Neural crest cell (in vitro differentiated cells): ENCODE results near the gene GPBP1. TPM values are rescaled to one million over a fixed set of nuclear protein-coding genes. Genes with fewer than 3 reads are reported as not detected.
"Not testable (repeated sequence)": the region's sequence is repeated elsewhere in the genome, so short reads cannot be mapped to it uniquely, and the experiment has no call there.

ENCODE experiments used
- DNase-seq: peaks from one replicate; pipeline ENCODE4 v3.0.0; 2021; ENCODE audit warnings: low read depth, mixed read lengths, low spot score
- H3K27ac Mint-ChIP-seq: one replicate; pipeline ENCODE4 v1.8.0; 2021; ENCODE audit warnings: mild to moderate bottlenecking, mixed read lengths; ENCODE audit not compliant: unreplicated experiment
- H3K27me3 Mint-ChIP-seq: 2 replicates; pipeline ENCODE4 v1.8.0; 2021; ENCODE audit warnings: low read depth, mild to moderate bottlenecking, mixed read lengths
- H3K36me3 Mint-ChIP-seq: 2 replicates; pipeline ENCODE4 v1.8.0; 2021; ENCODE audit warnings: low read depth, mild to moderate bottlenecking, mixed read lengths
- H3K4me1 Mint-ChIP-seq: 2 replicates; pipeline ENCODE4 v1.8.0; 2021; ENCODE audit warnings: mixed read lengths
- H3K4me3 Mint-ChIP-seq: one replicate; pipeline ENCODE4 v1.8.0; 2021; ENCODE audit warnings: mild to moderate bottlenecking, mixed read lengths
- H3K9me3 Mint-ChIP-seq: 2 replicates; pipeline ENCODE4 v1.8.0; 2021; ENCODE audit warnings: mixed read lengths
- CTCF ChIP-seq: fragments of 200-600 bp; sonication (generic); conservative IDR thresholded peaks from 2 replicates; pipeline ENCODE4 v1.5.0; 2021; ENCODE audit warnings: antibody characterized with exemption, mild to moderate bottlenecking
- total RNA-seq: library from RNA; stranded (reverse); gene quantifications from 2 replicates; pipeline ENCODE4 v1.2.1, GENCODE V29; 2021

The GPBP1 gene
- total RNA-seq, 1 donor from 2014 or later: 99.6 TPM

- no peak for TF ChIP-seq CTCF
- Mint-ChIP-seq H3K36me3 (peaks cover 14% of the 10 kb centered on the region), H3K4me3 (no peak overlapping the region), H3K27me3 (no peaks in the 10 kb centered on the region), H3K27ac (no peak overlapping the region), H3K9me3 (peaks cover under 1% of the 10 kb centered on the region), H3K4me1 (peaks cover 43% of the 10 kb centered on the region)
- DNase-seq: no peak
Measured at GRCh38 chr5:57189515-57189914, 15.7 kb downstream of the GPBP1 start.

- H3K27me3 Mint-ChIP-seq: no peaks in the 10 kb centered on the region
- H3K36me3 Mint-ChIP-seq: peaks cover 15% of the 10 kb centered on the region
- TF ChIP-seq CTCF: no peak
- H3K27ac Mint-ChIP-seq: no peak overlapping the region
- H3K4me1 Mint-ChIP-seq: peaks cover 40% of the 10 kb centered on the region
- no peak for DNase-seq
- peaks cover 3% of the 10 kb centered on the region for H3K9me3 Mint-ChIP-seq
- no peak overlapping the region for H3K4me3 Mint-ChIP-seq
Measured at GRCh38 chr5:57190593-57190992, 16.7 kb downstream of the GPBP1 start.

GRCh38 chr5:57191163-57191562 lies 17.3 kb downstream of the GPBP1 start:
- Mint-ChIP-seq H3K27me3 (no peaks in the 10 kb centered on the region), H3K4me3 (no peak overlapping the region), H3K36me3 (peaks cover 15% of the 10 kb centered on the region), H3K4me1 (peaks cover 36% of the 10 kb centered on the region), H3K27ac (no peak overlapping the region), H3K9me3 (peaks cover 3% of the 10 kb centered on the region)
- no peak for DNase-seq
- TF ChIP-seq CTCF: no peak

- no peak for DNase-seq
- Mint-ChIP-seq H3K9me3 (peaks cover 3% of the 10 kb centered on the region), H3K4me3 (no peak overlapping the region), H3K27ac (no peak overlapping the region), H3K36me3 (peaks cover 15% of the 10 kb centered on the region), H3K27me3 (no peaks in the 10 kb centered on the region), H3K4me1 (peaks cover 28% of the 10 kb centered on the region)
- no peak for TF ChIP-seq CTCF
Measured at GRCh38 chr5:57191986-57192385, 18.1 kb downstream of the GPBP1 start.

GRCh38 chr5:57192832-57193231 lies 19.0 kb downstream of the GPBP1 start:
- not testable (repeated sequence) for H3K4me3 Mint-ChIP-seq, H3K27me3 Mint-ChIP-seq, H3K9me3 Mint-ChIP-seq, H3K27ac Mint-ChIP-seq, DNase-seq
- peaks cover 18% of the 10 kb centered on the region for H3K36me3 Mint-ChIP-seq
- peaks cover 21% of the 10 kb centered on the region for H3K4me1 Mint-ChIP-seq

- Mint-ChIP-seq H3K36me3 (peaks cover 19% of the 10 kb centered on the region), H3K9me3 (peaks cover 3% of the 10 kb centered on the region), H3K27me3 (no peaks in the 10 kb centered on the region), H3K4me3 (no peak overlapping the region), H3K4me1 (peaks cover 12% of the 10 kb centered on the region), H3K27ac (no peak overlapping the region)
- no peak for DNase-seq
- no peak for TF ChIP-seq CTCF
Measured at GRCh38 chr5:57193757-57194413, 20.0 kb downstream of the GPBP1 start.
